Liver (tissue), 3 donors: ENCODE results near the gene SLC1A3.

Experiments used
- EGR1 ChIP-seq, 2 donors: IDR thresholded peaks; 2 replicates each; pipeline ENCODE4 v1.6.1; 2016 to 2018; ENCODE audit warnings: antibody characterized with exemption in 2 of 2, low read depth in 2 of 2
- FOXA1 ChIP-seq: IDR thresholded peaks from 2 replicates; pipeline ENCODE4 v1.6.1; 2016; ENCODE audit warnings: antibody characterized with exemption
- JUND ChIP-seq, 2 donors: IDR thresholded peaks; 2 replicates each; pipeline ENCODE4 v1.6.1; 2016; ENCODE audit warnings: antibody characterized with exemption in 2 of 2
- MAX ChIP-seq: IDR thresholded peaks from 2 replicates; pipeline ENCODE4 v1.6.1; 2016; ENCODE audit warnings: antibody characterized with exemption
- RAD21 ChIP-seq, 2 donors: IDR thresholded peaks; 2 replicates each; pipeline ENCODE4 v1.6.1; 2016; ENCODE audit warnings: antibody characterized with exemption in 2 of 2, mild to moderate bottlenecking in 2 of 2
- RXRA ChIP-seq, 2 donors: IDR thresholded peaks; 2 replicates each; pipeline ENCODE4 v1.6.1; 2017 to 2018; ENCODE audit warnings: antibody characterized with exemption in 2 of 2, mild to moderate bottlenecking in 1 of 2
- SP1 ChIP-seq: IDR thresholded peaks from 2 replicates; pipeline ENCODE4 v1.6.1; 2018; ENCODE audit warnings: antibody characterized with exemption, mild to moderate bottlenecking
- TAF1 ChIP-seq: conservative IDR thresholded peaks from 2 replicates; pipeline ENCODE4 v1.6.1; 2016; ENCODE audit warnings: antibody characterized with exemption, mild to moderate bottlenecking
- YY1 ChIP-seq: IDR thresholded peaks from 2 replicates; pipeline ENCODE4 v1.6.1; 2016; ENCODE audit warnings: antibody characterized with exemption, mild to moderate bottlenecking
- TF ChIP-seq, protein P1 (sequence below): fragments of 150-350 bp; IDR thresholded peaks from 2 replicates; pipeline ENCODE4 v1.5.1; 2017; ENCODE audit warnings: improper control_type of control experiment, low read depth, low read length; ENCODE audit not compliant: missing input control
- TF ChIP-seq, protein P2 (sequence below): IDR thresholded peaks from 2 replicates; pipeline ENCODE4 v1.6.1; 2016; ENCODE audit warnings: antibody characterized with exemption, mild to moderate bottlenecking
- donor health status: healthy.
- donor health status: healthy.

- TF ChIP-seq, protein P1, sequence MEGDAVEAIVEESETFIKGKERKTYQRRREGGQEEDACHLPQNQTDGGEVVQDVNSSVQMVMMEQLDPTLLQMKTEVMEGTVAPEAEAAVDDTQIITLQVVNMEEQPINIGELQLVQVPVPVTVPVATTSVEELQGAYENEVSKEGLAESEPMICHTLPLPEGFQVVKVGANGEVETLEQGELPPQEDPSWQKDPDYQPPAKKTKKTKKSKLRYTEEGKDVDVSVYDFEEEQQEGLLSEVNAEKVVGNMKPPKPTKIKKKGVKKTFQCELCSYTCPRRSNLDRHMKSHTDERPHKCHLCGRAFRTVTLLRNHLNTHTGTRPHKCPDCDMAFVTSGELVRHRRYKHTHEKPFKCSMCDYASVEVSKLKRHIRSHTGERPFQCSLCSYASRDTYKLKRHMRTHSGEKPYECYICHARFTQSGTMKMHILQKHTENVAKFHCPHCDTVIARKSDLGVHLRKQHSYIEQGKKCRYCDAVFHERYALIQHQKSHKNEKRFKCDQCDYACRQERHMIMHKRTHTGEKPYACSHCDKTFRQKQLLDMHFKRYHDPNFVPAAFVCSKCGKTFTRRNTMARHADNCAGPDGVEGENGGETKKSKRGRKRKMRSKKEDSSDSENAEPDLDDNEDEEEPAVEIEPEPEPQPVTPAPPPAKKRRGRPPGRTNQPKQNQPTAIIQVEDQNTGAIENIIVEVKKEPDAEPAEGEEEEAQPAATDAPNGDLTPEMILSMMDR, result no peak
- no peak for TF ChIP-seq RAD21 (IDR thresholded peaks at IDR 0.05)
- no peak for TF ChIP-seq JUND (IDR thresholded peaks at IDR 0.05)
- no peak for TF ChIP-seq MAX
- TF ChIP-seq YY1, result no peak
- no peak for TF ChIP-seq RXRA (IDR thresholded peaks at IDR 0.05)
- no peak for TF ChIP-seq EGR1 (IDR thresholded peaks at IDR 0.05; ENCODE audit: low read depth in 2 of 2)
- no peak for TF ChIP-seq SP1
- no peak for TF ChIP-seq FOXA1
- TF ChIP-seq, protein P2, sequence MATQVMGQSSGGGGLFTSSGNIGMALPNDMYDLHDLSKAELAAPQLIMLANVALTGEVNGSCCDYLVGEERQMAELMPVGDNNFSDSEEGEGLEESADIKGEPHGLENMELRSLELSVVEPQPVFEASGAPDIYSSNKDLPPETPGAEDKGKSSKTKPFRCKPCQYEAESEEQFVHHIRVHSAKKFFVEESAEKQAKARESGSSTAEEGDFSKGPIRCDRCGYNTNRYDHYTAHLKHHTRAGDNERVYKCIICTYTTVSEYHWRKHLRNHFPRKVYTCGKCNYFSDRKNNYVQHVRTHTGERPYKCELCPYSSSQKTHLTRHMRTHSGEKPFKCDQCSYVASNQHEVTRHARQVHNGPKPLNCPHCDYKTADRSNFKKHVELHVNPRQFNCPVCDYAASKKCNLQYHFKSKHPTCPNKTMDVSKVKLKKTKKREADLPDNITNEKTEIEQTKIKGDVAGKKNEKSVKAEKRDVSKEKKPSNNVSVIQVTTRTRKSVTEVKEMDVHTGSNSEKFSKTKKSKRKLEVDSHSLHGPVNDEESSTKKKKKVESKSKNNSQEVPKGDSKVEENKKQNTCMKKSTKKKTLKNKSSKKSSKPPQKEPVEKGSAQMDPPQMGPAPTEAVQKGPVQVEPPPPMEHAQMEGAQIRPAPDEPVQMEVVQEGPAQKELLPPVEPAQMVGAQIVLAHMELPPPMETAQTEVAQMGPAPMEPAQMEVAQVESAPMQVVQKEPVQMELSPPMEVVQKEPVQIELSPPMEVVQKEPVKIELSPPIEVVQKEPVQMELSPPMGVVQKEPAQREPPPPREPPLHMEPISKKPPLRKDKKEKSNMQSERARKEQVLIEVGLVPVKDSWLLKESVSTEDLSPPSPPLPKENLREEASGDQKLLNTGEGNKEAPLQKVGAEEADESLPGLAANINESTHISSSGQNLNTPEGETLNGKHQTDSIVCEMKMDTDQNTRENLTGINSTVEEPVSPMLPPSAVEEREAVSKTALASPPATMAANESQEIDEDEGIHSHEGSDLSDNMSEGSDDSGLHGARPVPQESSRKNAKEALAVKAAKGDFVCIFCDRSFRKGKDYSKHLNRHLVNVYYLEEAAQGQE, result no peak
- TF ChIP-seq TAF1, result no peak
These were observed 46.8 kb downstream of the SLC1A3 start for GRCh38 chr5:36653044-36653705.
